ENCODE measurements around the gene ZFC3H1.

Gene ZFC3H1

GRCh38 chr12:71610031-71610795, 53.4 kb downstream of the ZFC3H1 start:
- no peak overlapping the region for H3K4me3 ChIP-seq (ENCODE audit: low read depth, low read length)
- no peak for TF ChIP-seq CTCF (IDR thresholded peaks at IDR 0.05; ENCODE audit: borderline replicate concordance, insufficient read depth, low read depth, low read length)

- H3K4me3 ChIP-seq (ENCODE audit: low read depth, low read length) = no peak overlapping the region
- TF ChIP-seq CTCF (IDR thresholded peaks at IDR 0.05; ENCODE audit: borderline replicate concordance, insufficient read depth, low read depth, low read length) = no peak
Measured at GRCh38 chr12:71607494-71608330, 55.9 kb downstream of the ZFC3H1 start.

- no peak for TF ChIP-seq CTCF (IDR thresholded peaks at IDR 0.05; ENCODE audit: borderline replicate concordance, insufficient read depth, low read depth, low read length)
- H3K4me3 ChIP-seq (ENCODE audit: low read depth, low read length) = no peak overlapping the region
Measured at GRCh38 chr12:71605039-71605438, 58.6 kb downstream of the ZFC3H1 start.

- H3K4me3 ChIP-seq (ENCODE audit: low read depth, low read length) = no peak overlapping the region
- TF ChIP-seq CTCF (IDR thresholded peaks at IDR 0.05; ENCODE audit: borderline replicate concordance, insufficient read depth, low read depth, low read length) = no peak
Measured at GRCh38 chr12:71602761-71603577, 60.7 kb downstream of the ZFC3H1 start.

- no peak for TF ChIP-seq CTCF (IDR thresholded peaks at IDR 0.05; ENCODE audit: borderline replicate concordance, insufficient read depth, low read depth, low read length)
- H3K4me3 ChIP-seq (ENCODE audit: low read depth, low read length) = no peak overlapping the region
Measured at GRCh38 chr12:71601546-71601945, 62.1 kb downstream of the ZFC3H1 start.

- H3K4me3 ChIP-seq (ENCODE audit: low read depth, low read length) = no peak overlapping the region
- TF ChIP-seq CTCF (IDR thresholded peaks at IDR 0.05; ENCODE audit: borderline replicate concordance, insufficient read depth, low read depth, low read length) = no peak
Measured at GRCh38 chr12:71599210-71599609, 64.4 kb downstream of the ZFC3H1 start.

All from GM12875 (cell line).